CD4-positive, alpha-beta T cell (primary cell): ENCODE results near the gene LIPE. TPM values are rescaled to one million over a fixed set of nuclear protein-coding genes. Genes with fewer than 3 reads are reported as not detected.
"Not testable (repeated sequence)": the region's sequence is repeated elsewhere in the genome, so short reads cannot be mapped to it uniquely, and the experiment has no call there.

Experiments used
- ATAC-seq: fragments of 200-7000 bp; cut with Tn5 transposase; one replicate; pipeline ENCODE4 v1.10.0; 2022; ENCODE audit warnings: mild to moderate bottlenecking; ENCODE audit not compliant: poor library complexity
- CTCF ChIA-PET: fragments of 350-600 bp; sonication (Branson Sonifier 250); formaldehyde crosslinking; loops from one replicate; lab custom pipeline; 2021; ENCODE audit warnings: antibody characterized with exemption, inconsistent platforms; lab: Charles Lee
- POLR2A ChIA-PET: fragments of 350-600 bp; sonication (Branson Sonifier 250); formaldehyde crosslinking; loops from one replicate; lab custom pipeline; 2021; ENCODE audit warnings: antibody characterized with exemption, inconsistent platforms; lab: Charles Lee
- DNase-seq, 14 experiments: peaks; one replicate each; pipeline ENCODE4 v3.0.0-alpha.2; 2013 to 2020; ENCODE audit warnings: mixed read lengths in 2 of 14
- H3K27ac ChIP-seq, 2 donors: one replicate each; pipeline versions ENCODE4 v1.5.1 to v1.7.0; 2013; ENCODE audit warnings: low read length in 2 of 2, low read depth in 1 of 2, mild to moderate bottlenecking in 1 of 2
- H3K27me3 ChIP-seq, 2 experiments: 1 replicate in 1 of 2; 2 replicates in 1 of 2; pipeline versions ENCODE4 v1.6.1 to v1.7.0; 2013; ENCODE audit warnings: low read length in 2 of 2, control low read depth in 1 of 2, mild to moderate bottlenecking in 1 of 2, moderate library complexity in 1 of 2; ENCODE audit not compliant: insufficient read depth in 2 of 2, control insufficient read depth in 1 of 2
- H3K36me3 ChIP-seq: one replicate; pipeline ENCODE4 v1.6.1; 2013; ENCODE audit warnings: low read length, control low read depth; ENCODE audit not compliant: insufficient read depth
- H3K4me1 ChIP-seq: one replicate; pipeline ENCODE4 v1.6.1; 2013; ENCODE audit warnings: low read length, control low read depth; ENCODE audit not compliant: insufficient read depth
- H3K4me3 ChIP-seq: one replicate; pipeline ENCODE4 v1.5.1; 2013; ENCODE audit warnings: mild to moderate bottlenecking, low read length, moderate library complexity
- H3K9me3 ChIP-seq, 2 experiments: 1 replicate in 1 of 2; 2 replicates in 1 of 2; pipeline versions ENCODE4 v1.6.1 to v1.7.0; 2013; ENCODE audit warnings: low read length in 2 of 2, mild to moderate bottlenecking in 2 of 2, control low read depth in 1 of 2, moderate library complexity in 1 of 2; ENCODE audit not compliant: control insufficient read depth in 1 of 2, insufficient read depth in 1 of 2
- H3K27ac Mint-ChIP-seq: one replicate; pipeline ENCODE4 v1.8.0; 2020; ENCODE audit warnings: mixed read lengths
- H3K27me3 Mint-ChIP-seq: one replicate; pipeline ENCODE4 v1.8.0; 2021; ENCODE audit warnings: mixed read lengths
- H3K36me3 Mint-ChIP-seq: one replicate; pipeline ENCODE4 v1.8.0; 2021; ENCODE audit warnings: low read depth, mixed read lengths
- H3K4me1 Mint-ChIP-seq: one replicate; pipeline ENCODE4 v1.8.0; 2021; ENCODE audit warnings: low read depth, mixed read lengths
- H3K4me3 Mint-ChIP-seq: one replicate; pipeline ENCODE4 v1.8.0; 2020; ENCODE audit warnings: mild to moderate bottlenecking, mixed read lengths
- H3K9me3 Mint-ChIP-seq: one replicate; pipeline ENCODE4 v1.8.0; 2020; ENCODE audit warnings: mixed read lengths
- CTCF ChIP-seq: fragments of 200-600 bp; IDR thresholded peaks from one replicate; pipeline ENCODE4 v1.8.0; 2022; ENCODE audit warnings: antibody characterized with exemption, mild to moderate bottlenecking
- intact Hi-C, 2 experiments: fragments of 100-400 bp; cut with DNase I in 1 of 2; cut with micrococcal nuclease in 1 of 2; formaldehyde crosslinking; loops; one replicate each; pipeline versions ENCODE4 v1.15.1 to v1.9.0; 2023 to 2025; cut with DNase I, micrococcal nuclease
- total RNA-seq, 174 experiments: library from RNA in 2 of 174; stranded (reverse) in 2 of 174; gene quantifications; one replicate each; pipeline ENCODE4 v1.2.3 and lab custom pipeline; 2021 to 2026

LIPE gene
- total RNA-seq, 2 experiments from 2014 or later, result 7.6 to 8.2 TPM

- no peak overlapping the region for H3K4me3 ChIP-seq
- POLR2A ChIA-PET, result interaction anchor here (0.6 to 1.7 kb wide), 8 partner anchors 10 to 365 kb away, joined by 3 to 16 read pairs (median 4); partner anchors contain the start of genes CEACAM1 and ZNF526
- peak; percentile 61 to 96 (median 74) for DNase-seq
- peaks cover 22% of the 10 kb centered on the region for H3K4me1 ChIP-seq
- Mint-ChIP-seq H3K9me3 (no peaks in the 10 kb centered on the region), H3K27ac (no peak overlapping the region), H3K36me3 (no peaks in the 10 kb centered on the region), H3K27me3 (no peaks in the 10 kb centered on the region), H3K4me3 (no peak overlapping the region), H3K4me1 (no peaks in the 10 kb centered on the region)
- peak; percentile 83 for TF ChIP-seq CTCF
- CTCF ChIA-PET, result interaction anchor here (0.6 to 4.2 kb wide), 18 partner anchors 8 to 342 kb away, joined by 3 to 35 read pairs (median 4); partner anchors contain the start of gene CEACAM1
- no peaks in the 10 kb centered on the region for H3K9me3 ChIP-seq
- intact Hi-C loops, result loop anchor here (1.0 kb wide), 4 partner anchors 10 to 146 kb away; no protein-coding TSS in a partner anchor
- peak; percentile 97 for ATAC-seq
- H3K27me3 ChIP-seq, result no peaks in the 10 kb centered on the region
- no peaks in the 10 kb centered on the region for H3K36me3 ChIP-seq
- H3K27ac ChIP-seq, result peak overlapping the region; percentile 68 to 81
These were observed 23.2 kb upstream of the LIPE start for GRCh38 chr19:42450314-42450934.

DNA sequence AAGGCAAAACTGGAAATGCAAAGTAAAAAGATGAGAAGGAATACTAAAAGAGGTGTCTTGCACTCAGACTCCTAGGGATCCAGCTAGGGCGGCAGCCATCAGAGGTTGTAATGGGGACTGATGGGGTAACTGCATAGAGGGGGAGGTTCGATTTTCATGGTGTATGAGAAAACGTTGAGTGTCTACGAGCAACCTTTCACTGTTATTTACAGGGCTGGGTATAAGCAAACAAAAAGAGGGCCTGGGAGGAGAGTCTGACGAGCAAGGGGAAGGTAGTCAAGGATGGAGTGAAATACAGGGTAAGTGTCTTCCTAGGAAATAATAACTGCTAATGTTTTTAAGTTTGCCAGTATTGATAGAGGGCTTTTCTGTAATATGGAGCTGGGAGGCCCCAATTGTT lies 21.1 kb upstream of the LIPE start:
- H3K4me3 Mint-ChIP-seq, H3K36me3 Mint-ChIP-seq, H3K36me3 ChIP-seq, ATAC-seq, DNase-seq, H3K9me3 Mint-ChIP-seq, POLR2A ChIA-PET, H3K27ac ChIP-seq, H3K4me1 Mint-ChIP-seq, H3K9me3 ChIP-seq, H3K27ac Mint-ChIP-seq, H3K27me3 Mint-ChIP-seq, intact Hi-C loops, H3K27me3 ChIP-seq, H3K4me3 ChIP-seq: not testable (repeated sequence)
- CTCF ChIA-PET, result interaction anchor here (4.2 kb wide), 1 partner anchor 10 kb away, joined by 35 read pairs; no protein-coding TSS in a partner anchor
- H3K4me1 ChIP-seq, result peaks cover 22% of the 10 kb centered on the region

DNA sequence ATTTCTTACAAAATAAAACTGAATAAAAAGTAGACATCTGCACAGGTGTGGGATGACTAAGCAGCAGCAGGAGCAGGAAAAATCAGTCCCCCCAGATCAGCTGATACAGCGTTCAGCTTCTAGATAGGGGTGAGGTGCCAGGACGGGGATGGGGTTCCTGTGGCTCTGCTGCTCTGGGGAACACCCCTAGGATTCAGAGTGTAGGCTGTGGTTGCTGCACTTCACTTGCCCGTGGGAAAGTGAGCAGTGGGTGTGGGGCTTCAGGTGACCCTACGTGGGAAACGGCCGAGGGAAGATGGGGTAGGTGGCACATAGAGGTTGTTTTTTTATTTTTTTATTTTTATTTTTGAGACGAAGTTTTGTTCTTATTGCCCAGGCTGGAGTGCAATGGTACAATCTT lies 18.8 kb upstream of the LIPE start:
- H3K27me3 ChIP-seq, result no peaks in the 10 kb centered on the region
- CTCF ChIA-PET, result no interaction called here
- no peaks in the 10 kb centered on the region for H3K9me3 ChIP-seq
- H3K36me3 ChIP-seq, result no peaks in the 10 kb centered on the region
- no peak for TF ChIP-seq CTCF
- intact Hi-C loops, result no loop called here
- no peak overlapping the region for H3K27ac Mint-ChIP-seq
- DNase-seq, result no peak
- peaks cover 25% of the 10 kb centered on the region for H3K4me1 Mint-ChIP-seq
- no peaks in the 10 kb centered on the region for H3K27me3 Mint-ChIP-seq
- no peak overlapping the region for H3K4me3 ChIP-seq
- no peak overlapping the region for H3K27ac ChIP-seq
- no peaks in the 10 kb centered on the region for H3K36me3 Mint-ChIP-seq
- H3K4me1 ChIP-seq, result peaks cover 40% of the 10 kb centered on the region
- ATAC-seq, result no peak
- no peaks in the 10 kb centered on the region for H3K9me3 Mint-ChIP-seq
- POLR2A ChIA-PET, result no interaction called here
- no peak overlapping the region for H3K4me3 Mint-ChIP-seq
